HL-60/S4 (cell line): Measurements from ENCODE around the gene FGFRL1.
"Not testable (repeated sequence)": the region's sequence is repeated elsewhere in the genome, so short reads cannot be mapped to it uniquely, and the experiment has no call there.

Experiments used
- in situ Hi-C: fragments of 300-500 bp; cut with MboI; formaldehyde crosslinking; loops from 2 replicates; pipeline ENCODE4 v1.14.3; 2022; ENCODE audit warnings: low sequenced_read_pairs

Gene FGFRL1

DNA sequence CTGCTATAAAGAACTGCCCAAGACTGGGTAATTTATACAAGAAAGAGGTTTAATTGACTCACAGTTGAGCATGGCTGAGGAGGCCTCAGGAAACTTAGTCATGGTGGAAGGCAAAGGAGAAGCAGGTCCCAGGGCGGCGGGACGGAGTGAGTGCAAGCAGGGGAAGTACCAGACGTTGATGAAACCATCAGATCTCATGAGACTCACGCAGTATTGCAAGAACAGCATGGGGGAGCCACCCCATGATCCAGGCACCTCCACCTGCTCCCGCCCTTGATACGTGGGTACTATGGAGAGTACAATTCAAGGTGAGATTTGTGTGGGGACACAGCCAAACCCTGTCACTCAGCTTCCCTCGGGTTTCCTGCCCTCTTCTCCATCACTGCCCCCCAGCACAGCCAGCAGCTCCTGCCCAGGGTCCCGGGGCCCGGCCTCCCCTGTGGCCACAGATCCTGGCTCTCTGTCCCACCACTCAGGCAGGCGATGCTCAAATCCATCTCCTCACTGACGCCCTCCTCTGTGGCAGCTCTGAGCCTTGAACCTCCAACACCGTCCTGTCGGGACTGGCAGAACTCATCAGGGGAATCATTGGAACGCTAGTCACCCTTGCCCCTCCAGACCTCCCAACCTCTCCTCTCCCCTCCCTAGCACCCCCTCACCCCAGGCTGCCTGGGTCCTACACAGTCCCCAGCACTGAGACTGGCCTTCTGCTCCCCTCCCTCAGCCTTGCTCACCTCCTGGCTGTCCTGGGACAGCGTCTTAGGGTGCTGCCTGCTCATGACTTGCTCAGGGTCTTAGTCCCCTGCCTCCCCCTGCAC, 37.6 kb downstream of the FGFRL1 start:
- in situ Hi-C loops = no loop called here

GRCh38 chr4:1049591-1049905, 38.1 kb downstream of the FGFRL1 start:
- in situ Hi-C loops = no loop called here

GRCh38 chr4:1050486-1051213, 39.2 kb downstream of the FGFRL1 start:
- in situ Hi-C loops = no loop called here

DNA sequence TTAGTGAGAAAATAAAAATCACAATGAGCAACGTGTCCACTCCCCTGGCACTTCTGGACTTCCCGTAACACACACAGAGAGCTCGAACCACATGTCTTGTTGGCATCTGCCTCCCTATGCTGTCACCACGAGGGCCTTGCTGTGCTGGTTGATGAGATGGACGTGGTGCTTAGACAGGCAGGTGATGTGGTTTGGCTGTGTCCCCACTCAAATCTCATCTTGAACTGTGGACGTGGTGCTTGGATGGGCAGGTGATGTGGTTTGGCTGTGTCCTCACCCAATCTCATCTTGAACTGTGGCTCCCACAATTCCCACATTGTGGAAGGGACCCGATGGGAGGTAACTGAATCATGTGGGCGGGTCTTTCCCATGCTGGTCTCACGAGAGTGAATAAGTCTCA, 40.0 kb downstream of the FGFRL1 start:
- in situ Hi-C loops = no loop called here

DNA sequence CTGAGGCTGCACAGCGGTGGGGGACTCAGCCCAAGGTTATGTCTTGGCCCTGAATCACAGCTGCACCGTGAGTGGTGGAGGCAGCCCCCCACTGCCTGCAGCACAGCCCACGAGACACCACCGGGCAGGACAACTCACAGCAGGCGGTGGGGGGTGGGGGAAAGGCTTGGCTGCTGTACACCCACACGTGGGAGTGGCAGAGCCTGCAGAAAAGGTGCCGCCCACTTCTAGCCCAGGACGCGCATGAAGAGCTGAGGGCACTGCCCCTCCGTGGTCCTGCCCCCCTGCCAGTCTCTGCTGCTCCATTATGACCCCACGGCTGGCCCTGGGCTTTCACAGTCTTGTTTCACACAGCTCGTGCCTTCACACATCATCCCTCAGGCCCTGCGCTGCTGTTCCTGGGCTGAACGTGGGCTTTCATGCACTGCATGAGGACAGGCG, 40.8 kb downstream of the FGFRL1 start:
- in situ Hi-C loops = no loop called here

DNA sequence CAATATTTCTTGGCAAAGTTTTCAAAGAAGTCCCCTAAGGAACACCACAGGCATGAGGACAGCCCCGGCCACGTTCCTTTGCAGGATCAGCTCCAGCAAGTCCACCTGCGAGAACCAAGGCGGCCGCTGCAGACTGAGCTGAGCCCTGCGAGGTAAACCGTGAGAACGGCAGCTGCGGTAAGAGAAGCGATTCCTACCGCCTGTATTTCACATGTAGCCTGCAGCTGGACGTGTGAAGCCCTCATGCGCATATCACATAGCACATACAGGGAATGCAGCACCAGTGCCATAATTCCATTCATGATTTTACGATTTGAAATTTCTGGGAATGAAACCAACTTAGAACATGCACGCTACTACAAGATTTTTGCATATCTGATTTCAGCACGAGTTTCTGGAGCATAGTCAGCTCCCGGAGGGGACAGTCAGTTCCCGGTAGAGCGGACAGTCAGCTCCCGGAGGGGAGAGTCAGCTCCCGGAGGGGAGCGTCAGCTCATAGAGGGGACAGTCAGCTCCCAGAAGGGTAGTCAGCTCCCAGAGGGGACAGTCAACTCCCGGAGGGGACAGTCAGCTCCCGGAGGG, 41.7 kb downstream of the FGFRL1 start:
- in situ Hi-C loops = no loop called here

DNA sequence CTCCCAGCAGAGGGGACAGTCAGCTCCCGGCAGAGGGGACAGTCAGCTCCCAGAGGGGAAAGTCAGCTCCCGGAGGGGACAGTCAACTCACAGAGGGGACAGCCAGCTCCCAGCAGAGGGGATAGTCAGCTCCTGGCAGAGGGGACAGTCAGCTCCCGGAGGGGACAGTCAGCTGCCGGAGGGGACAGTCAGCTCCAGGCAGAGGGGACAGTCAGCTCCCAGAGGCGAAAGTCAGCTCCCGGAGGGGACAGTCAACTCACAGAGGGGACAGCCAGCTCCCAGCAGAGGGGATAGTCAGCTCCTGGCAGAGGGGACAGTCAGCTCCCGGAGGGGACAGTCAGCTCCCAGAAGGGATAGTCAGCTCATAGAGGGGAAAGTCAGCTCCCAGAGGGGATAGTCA, 42.5 kb downstream of the FGFRL1 start:
- in situ Hi-C loops = not testable (repeated sequence)

DNA sequence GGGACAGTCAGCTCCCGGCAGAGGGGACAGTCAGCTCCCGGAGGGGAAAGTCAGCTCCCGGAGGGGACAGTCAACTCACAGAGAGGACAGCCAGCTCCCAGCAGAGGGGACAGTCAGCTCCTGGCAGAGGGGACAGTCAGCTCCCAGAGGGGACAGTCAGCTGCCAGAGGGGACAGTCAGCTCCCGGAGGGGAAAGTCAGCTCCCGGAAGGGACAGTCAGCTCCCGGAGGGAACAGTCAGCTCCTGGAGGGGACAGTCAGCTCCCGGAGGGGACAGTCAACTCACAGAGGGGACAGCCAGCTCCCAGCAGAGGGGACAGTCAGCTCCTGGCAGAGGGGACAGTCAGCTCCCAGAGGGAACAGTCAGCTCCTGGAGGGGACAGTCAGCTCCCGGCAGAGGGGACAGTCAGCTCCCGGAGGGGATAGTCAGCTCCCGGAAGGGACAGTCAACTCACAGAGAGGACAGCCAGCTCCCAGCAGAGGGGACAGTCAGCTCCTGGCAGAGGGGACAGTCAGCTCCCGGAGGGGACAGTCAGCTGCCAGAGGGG, 43.3 kb downstream of the FGFRL1 start:
- in situ Hi-C loops = not testable (repeated sequence)

GRCh38 chr4:1055243-1055701, 43.8 kb downstream of the FGFRL1 start:
- in situ Hi-C loops = not testable (repeated sequence)

DNA sequence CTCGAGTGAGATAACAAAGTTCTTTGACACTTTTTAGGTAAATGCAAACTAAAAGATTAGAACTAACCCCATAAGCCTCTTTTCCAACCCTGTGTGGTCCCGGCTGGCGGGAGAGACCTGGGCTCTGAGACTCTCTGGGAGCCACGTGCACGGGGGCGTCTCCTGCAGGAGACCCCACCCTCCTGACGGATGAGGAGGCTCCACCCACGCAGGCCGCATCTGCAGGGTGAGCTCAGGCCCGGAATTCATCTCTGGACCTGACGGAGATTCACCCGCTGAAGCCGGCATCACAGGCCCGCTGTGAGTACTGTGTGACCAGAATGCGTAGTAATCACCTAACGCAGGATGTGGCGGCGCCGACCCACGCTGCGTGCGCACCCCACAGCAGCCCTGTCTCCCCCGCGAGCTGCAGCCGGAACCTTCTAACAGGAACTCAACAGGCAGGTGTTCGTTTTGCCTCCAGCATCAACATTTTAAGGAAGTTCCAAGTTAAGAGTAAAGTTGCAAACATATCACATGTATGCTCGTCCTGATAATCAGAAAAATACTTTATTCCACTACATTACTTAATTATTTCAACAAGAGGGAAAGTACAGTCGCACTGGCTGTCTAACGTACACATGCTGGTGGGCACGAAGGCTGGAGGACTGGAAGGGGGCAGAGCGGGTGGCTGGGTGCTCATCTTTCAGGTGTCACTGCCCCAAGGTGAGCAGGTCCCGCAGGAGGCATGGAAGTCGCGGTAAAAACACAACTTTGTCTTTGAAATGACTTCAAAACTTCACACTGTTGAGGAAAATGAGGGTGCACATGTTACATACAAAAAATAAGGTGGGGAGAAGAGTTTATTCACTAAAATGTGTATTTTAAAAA, 44.5 kb downstream of the FGFRL1 start:
- in situ Hi-C loops = no loop called here

- in situ Hi-C loops = no loop called here
Measured at GRCh38 chr4:1056671-1057402, 45.4 kb downstream of the FGFRL1 start.

DNA sequence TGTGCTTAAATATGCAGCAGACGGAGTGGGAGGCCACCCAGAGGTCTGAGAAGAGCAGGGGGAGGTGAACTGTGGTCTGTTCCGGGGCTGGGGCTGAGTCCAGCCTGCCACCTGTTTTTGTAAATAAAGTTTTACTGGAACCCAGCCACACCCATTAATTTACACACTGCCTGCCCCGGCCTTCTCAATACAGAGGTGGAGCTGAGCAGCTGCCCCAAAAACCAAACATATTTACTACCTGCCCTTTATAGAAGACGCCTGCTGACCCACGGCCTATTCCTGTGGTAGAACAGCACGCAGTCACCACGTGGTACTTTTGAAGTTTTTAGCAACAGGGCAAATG, 45.9 kb downstream of the FGFRL1 start:
- in situ Hi-C loops = no loop called here

DNA sequence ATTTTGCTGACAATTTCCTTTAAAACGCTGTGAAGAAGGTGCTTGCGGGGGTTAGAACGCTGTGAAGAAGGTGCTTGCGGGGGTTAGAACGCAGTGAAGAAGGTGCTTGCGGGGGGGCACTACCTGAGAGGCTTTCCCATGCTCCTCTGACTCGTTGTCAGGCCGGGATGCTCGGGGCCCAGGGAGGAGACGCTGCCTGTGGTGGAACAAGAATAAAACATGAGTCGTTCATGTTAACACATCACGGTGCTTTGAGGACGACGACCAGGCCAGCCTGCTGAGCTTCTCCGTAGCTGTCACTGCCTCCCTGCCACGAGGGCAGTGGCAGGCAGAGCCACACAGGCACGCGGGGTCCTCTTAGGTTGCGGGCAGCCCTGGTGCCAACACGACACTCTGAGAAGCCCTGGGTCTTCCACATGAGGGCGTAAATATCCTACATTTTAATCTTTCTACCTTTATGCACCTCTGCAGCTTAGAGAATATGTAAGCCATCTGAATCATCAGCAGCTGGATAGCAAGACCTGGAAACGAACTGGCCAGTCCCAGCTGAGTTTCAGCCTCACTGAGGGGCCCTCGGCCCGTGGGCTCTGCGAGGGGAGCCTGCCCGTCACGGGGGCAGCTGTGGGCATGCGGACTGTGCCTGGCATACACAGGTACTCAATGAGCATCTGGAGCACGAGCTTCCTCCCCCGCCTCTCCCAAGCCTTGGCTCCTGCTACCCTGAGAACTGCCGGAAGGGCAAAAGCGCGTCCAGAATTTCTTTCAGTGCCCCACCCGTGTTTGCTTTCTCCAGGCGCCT, 47.0 kb downstream of the FGFRL1 start:
- in situ Hi-C loops = no loop called here

DNA sequence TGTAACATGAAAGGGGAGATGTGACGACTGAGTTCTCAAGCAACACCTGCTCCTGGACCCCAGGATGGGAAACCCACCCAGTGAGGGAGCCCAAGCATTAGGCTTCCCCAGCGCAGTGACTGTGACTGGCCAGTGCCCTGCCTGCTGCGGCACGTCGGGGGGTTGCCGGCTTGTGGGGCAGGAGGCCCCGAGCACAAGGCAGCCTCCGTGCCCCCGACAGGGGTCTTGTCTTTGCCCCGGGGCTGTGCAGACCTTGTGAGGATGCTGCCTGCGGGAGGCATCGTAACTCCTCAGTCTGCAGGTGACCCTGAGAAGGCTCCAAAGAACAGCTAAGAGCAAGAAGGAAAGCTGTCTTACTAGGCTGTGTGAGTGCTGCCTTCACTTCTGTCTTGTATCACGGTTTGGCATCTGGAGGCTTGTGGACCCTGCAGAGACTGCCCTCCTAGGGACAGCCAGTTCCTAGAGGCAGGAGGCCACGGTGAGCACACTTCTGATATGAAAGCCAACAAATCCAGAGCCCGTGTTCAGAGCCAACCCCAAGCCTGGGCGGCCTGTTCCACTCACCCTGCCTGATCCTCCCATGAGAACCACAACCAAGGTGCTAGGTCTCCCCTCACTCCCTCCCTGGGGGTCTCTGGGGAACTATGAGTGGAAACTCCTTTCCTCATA, 47.7 kb downstream of the FGFRL1 start:
- in situ Hi-C loops = no loop called here

GRCh38 chr4:1060121-1060520, 48.7 kb downstream of the FGFRL1 start:
- in situ Hi-C loops = no loop called here

DNA sequence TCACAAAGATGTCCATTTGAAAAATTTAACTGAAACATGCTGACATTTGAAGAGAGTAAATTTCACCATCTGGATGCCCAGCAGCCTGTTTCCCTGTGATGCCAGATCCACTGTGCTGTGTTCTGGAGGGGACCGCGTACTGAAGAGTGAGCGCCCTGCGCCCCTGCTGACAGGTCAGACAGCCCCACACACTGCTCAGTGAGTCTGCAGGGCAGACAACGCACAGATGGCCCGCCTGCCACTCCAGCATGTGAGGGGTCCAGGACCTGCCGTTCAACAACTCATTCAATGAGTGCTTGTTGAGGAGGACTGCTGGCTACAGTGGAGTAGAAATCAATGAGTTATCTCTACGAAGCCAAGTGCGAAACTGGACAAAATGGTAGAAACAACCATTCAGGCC, 49.2 kb downstream of the FGFRL1 start:
- in situ Hi-C loops = no loop called here

DNA sequence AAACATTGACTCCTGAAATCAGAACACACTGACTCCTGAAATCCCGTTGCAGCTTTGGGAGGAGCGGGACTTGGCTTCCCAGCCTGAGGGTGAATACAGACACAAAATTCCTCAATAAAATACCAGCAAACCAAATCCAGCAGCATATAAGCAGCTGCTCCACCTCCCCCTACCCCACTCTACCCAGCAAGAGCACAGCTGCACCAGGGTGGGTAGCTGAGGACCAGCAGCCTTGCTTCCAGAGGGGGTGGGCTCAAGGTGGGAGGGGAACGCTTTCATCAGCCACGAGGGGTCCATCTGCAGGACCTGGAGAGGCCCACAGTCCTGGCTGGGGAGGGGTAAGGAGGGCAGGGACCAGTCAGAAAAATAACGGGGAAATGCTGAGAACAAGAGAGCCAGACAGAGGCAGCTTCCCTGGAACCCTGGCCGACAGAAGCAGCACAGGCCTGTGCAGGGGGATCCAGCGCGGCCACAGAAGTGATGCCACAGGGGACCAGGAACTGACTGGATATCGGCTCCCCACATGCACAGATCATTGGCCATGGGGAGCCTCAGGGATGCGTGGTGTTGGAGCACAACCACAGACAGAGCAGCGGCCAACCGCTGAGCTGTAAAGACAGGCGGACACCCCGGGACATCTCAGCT, 49.8 kb downstream of the FGFRL1 start:
- in situ Hi-C loops = no loop called here

DNA sequence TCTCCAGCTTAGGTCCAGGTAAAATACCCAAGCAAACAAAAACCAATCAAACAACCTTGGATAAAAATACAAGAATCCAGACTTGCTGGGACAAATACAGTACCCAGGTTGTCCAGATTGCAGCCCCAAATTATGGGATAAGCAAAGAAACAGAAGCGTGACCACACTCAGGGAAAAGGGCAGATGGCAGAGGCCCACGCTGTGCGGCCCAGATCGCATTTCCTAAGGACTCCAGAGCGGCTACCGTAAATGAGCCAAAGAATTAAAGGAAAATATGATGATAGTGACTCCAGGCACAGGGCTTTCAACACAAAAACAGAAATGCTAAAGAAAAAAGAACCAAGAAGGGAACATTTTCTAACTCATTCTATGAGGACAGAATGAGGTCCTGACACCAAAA, 50.3 kb downstream of the FGFRL1 start:
- in situ Hi-C loops = no loop called here
